ENCODE data around the gene IGSF9B. TPM values are rescaled to one million over a fixed set of nuclear protein-coding genes. Genes with fewer than 3 reads are reported as not detected.

Gene IGSF9B
- total RNA-seq, 1 donor from 2014 or later, result 8.4 TPM

DNA sequence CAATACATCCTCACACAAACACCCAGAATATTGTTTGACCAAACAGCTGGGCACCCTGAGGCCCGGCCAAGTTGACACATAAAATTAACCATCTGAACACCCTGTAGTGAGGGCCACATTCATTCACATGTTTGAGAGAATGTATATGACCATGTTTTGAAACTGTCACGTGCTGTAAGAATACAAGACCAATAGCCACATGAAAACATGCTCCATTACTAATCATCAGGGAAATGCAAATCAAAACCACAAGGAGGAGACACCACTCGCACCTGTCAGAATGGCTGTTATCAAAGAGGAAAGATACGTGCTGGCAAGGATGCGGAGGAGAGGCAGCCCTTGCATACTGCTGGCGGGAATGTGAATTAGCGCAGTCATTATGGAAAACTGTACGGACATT is 38.3 kb upstream of the IGSF9B start:
- H3K4me1 Mint-ChIP-seq (ENCODE audit: low read depth), result no peaks in the 10 kb centered on the region
- no peaks in the 10 kb centered on the region for H3K36me3 Mint-ChIP-seq (ENCODE audit: low read depth)
- peaks cover 44% of the 10 kb centered on the region for H3K27me3 Mint-ChIP-seq (ENCODE audit: low read depth)
- no peak overlapping the region for H3K27ac Mint-ChIP-seq (ENCODE audit: unreplicated experiment)
- no peaks in the 10 kb centered on the region for H3K9me3 Mint-ChIP-seq (ENCODE audit: low read depth)
- no peak overlapping the region for H3K4me3 Mint-ChIP-seq (ENCODE audit: unreplicated experiment)
- TF ChIP-seq, protein P1, sequence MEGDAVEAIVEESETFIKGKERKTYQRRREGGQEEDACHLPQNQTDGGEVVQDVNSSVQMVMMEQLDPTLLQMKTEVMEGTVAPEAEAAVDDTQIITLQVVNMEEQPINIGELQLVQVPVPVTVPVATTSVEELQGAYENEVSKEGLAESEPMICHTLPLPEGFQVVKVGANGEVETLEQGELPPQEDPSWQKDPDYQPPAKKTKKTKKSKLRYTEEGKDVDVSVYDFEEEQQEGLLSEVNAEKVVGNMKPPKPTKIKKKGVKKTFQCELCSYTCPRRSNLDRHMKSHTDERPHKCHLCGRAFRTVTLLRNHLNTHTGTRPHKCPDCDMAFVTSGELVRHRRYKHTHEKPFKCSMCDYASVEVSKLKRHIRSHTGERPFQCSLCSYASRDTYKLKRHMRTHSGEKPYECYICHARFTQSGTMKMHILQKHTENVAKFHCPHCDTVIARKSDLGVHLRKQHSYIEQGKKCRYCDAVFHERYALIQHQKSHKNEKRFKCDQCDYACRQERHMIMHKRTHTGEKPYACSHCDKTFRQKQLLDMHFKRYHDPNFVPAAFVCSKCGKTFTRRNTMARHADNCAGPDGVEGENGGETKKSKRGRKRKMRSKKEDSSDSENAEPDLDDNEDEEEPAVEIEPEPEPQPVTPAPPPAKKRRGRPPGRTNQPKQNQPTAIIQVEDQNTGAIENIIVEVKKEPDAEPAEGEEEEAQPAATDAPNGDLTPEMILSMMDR (IDR thresholded peaks at IDR 0.05), result no peak
- no peak for DNase-seq (ENCODE audit: low spot score)

DNA sequence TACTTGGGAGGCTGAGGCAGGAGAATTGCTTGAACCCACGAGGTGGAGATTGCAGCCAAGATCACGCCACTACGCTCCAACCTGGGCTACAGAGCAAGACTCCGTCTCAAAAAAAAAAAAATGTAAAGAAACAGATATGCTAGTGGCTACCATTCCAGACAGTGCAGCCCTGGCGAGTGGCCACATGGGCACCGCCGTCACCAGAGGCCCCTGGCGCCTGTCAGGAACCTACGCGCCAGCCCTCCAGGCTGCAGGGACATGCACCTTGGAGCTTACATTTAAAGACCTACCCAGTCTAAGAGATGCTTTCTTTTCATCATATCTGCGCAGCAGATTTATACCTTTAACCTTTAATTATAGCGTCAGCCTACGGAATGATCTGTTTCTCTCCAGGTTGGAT is 37.2 kb upstream of the IGSF9B start:
- no peak for DNase-seq (ENCODE audit: low spot score)
- TF ChIP-seq, protein P1 (IDR thresholded peaks at IDR 0.05), result no peak
- Mint-ChIP-seq H3K27me3 (ENCODE audit: low read depth) (peaks cover 44% of the 10 kb centered on the region), H3K4me1 (ENCODE audit: low read depth) (no peaks in the 10 kb centered on the region), H3K9me3 (ENCODE audit: low read depth) (no peaks in the 10 kb centered on the region), H3K4me3 (ENCODE audit: unreplicated experiment) (no peak overlapping the region), H3K27ac (ENCODE audit: unreplicated experiment) (no peak overlapping the region), H3K36me3 (ENCODE audit: low read depth) (no peaks in the 10 kb centered on the region)

DNA sequence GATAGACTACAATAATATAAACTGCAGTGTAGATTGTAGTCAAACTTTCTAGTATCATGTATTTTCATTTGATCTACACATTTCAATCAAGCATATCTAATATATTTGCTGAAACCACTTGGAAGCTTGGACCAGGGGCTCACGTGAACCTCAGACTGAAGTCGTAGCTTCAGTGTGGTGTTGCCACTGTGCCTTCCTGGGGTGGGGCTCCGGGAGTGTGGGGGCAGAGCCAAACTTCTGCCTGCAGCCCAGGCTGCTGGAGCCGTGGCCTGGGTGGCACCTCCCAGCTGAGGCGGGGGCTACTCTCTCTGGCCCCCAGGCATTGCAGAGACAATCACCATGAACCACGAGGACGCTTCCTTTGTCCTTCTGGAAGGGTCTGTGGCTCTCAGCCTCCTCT is 36.3 kb upstream of the IGSF9B start:
- H3K36me3 Mint-ChIP-seq (ENCODE audit: low read depth), result no peaks in the 10 kb centered on the region
- no peak overlapping the region for H3K27ac Mint-ChIP-seq (ENCODE audit: unreplicated experiment)
- no peak overlapping the region for H3K4me3 Mint-ChIP-seq (ENCODE audit: unreplicated experiment)
- DNase-seq (ENCODE audit: low spot score), result no peak
- no peaks in the 10 kb centered on the region for H3K4me1 Mint-ChIP-seq (ENCODE audit: low read depth)
- TF ChIP-seq, protein P1 (IDR thresholded peaks at IDR 0.05), result no peak
- peaks cover 44% of the 10 kb centered on the region for H3K27me3 Mint-ChIP-seq (ENCODE audit: low read depth)
- no peaks in the 10 kb centered on the region for H3K9me3 Mint-ChIP-seq (ENCODE audit: low read depth)

DNA sequence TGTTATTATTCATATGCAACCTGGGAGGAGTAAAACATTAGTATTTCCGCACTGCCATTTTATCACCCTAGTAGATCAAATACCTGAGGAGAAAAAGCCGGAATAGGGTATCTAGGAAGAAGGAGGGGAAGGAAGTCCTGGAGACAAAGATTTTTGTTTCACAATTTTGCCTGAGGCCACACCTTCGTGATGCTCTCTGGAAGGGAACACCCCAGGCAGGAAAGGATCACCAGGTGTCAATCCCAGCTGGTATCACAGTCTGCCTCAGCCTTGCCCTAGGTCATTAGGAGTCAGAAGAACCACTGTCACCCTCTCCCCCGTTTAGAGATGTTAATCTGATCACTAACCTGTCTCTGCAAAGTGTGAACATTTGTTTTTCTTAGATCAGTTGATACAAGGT is 35.4 kb upstream of the IGSF9B start:
- Mint-ChIP-seq H3K36me3 (ENCODE audit: low read depth) (no peaks in the 10 kb centered on the region), H3K27me3 (ENCODE audit: low read depth) (peaks cover 39% of the 10 kb centered on the region), H3K4me1 (ENCODE audit: low read depth) (no peaks in the 10 kb centered on the region), H3K27ac (ENCODE audit: unreplicated experiment) (no peak overlapping the region), H3K9me3 (ENCODE audit: low read depth) (no peaks in the 10 kb centered on the region), H3K4me3 (ENCODE audit: unreplicated experiment) (no peak overlapping the region)
- TF ChIP-seq, protein P1 (IDR thresholded peaks at IDR 0.05), result no peak
- no peak for DNase-seq (ENCODE audit: low spot score)

DNA sequence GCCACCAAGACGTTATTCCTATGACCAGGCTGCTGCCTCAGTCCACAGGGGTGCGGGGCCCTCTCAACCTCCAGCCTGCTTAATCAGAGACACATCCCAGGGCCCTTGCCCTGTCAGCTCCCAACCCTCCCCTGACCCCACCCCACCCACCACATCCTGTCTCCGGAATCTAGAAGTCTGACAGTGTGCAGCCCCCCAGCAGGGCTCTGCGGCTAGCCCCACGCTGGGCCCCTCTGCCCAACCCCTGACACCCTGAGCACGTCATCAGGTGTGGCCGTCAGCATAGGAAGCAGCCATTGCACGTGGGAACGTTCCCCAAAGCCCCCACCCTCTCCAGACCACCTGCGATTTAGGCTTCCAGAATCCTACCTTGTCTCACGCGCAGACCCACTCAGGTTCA is 34.3 kb upstream of the IGSF9B start:
- H3K9me3 Mint-ChIP-seq (ENCODE audit: low read depth), result no peaks in the 10 kb centered on the region
- TF ChIP-seq, protein P1 (IDR thresholded peaks at IDR 0.05), result no peak
- no peak for DNase-seq (ENCODE audit: low spot score)
- H3K27me3 Mint-ChIP-seq (ENCODE audit: low read depth), result peaks cover 36% of the 10 kb centered on the region
- H3K4me3 Mint-ChIP-seq (ENCODE audit: unreplicated experiment), result no peak overlapping the region
- H3K36me3 Mint-ChIP-seq (ENCODE audit: low read depth), result no peaks in the 10 kb centered on the region
- H3K4me1 Mint-ChIP-seq (ENCODE audit: low read depth), result no peaks in the 10 kb centered on the region
- no peak overlapping the region for H3K27ac Mint-ChIP-seq (ENCODE audit: unreplicated experiment)

Measured in chondrocyte (in vitro differentiated cells).